Bronchial smooth muscle cell (primary cell): ENCODE results near the gene UNK. TPM values are rescaled to one million over a fixed set of nuclear protein-coding genes. Genes with fewer than 3 reads are reported as not detected.

Source experiments
- total RNA-seq: library from RNA; depleted of rRNA; stranded (reverse); fragments of >200 nt; gene quantifications from 2 replicates; pipeline ENCODE4 v1.2.1, GENCODE V29; 2014

The UNK gene
- 11.4 and 12.3 TPM in 2 replicates for total RNA-seq

DNA sequence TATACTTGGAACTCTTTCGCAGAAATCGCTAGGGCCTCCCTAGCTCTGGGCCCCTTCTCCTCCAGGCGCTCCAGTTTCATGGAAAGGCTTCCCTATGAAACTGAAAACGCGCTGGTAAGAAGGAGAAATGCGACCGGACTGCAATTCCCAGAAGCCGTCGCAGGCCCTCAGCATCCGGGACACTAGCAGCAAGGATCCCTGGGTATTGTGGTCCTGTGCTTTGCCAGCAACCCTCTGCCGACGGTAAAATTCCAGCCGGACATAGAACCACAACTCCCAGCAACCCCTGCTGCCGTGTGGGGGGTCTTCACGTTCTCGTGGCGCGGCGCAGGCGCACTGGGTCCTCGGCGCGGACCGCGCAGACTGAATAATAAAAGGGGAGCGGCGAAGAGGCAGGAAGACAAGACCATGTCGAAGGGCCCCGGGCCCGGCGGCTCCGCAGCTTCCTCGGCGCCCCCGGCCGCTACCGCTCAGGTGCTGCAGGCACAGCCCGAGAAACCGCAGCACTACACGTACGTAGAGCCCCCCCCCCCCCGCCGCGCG is at the start of gene UNK:
TSS of gene UNK (plus strand) at position 334 of the 543 bp plus-strand sequence. CDS start at position 409, 75 bp downstream.

DNA sequence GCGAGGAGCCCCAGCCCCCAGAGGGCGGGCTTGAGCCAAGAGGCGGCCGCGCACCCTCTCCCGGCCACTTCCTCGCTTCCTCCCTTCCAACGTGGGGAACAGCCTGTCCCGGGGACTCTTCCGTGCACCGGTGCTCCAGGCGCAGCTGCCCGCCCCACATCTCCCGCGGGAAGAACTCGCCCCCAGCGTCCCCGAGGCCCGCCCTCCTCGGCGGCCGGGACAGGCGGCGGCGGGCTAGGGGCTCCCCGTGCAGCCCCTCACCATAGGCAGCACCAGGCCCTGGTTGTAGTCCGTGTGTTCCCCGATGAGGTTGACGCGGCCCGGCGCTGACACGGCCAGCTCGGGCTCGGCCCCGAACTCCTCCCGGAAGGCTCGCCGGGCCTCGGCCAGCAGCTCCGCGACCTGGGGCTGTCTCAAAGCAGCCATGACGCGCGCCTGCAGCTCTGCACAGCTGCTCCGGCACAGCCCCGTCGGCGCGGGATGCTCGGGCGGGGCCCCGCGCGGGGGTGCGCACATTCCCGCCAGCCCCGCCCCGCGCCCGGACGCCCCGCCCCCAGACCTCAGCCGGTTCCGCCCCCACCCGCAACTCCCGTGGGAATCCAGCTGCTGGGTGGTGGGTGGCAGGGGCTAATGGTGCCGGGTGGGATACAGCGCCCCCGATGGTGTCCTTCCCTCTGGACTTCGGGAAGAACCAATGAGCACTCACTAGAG is 19.7 kb upstream of the UNK start, which contains the start of gene GALK1:
TSS of gene GALK1 (minus strand) at position 482 of the 711 bp plus-strand sequence. CDS start at position 426, 56 bp downstream.

GRCh38 chr17:75843577-75844529 is 59.2 kb downstream of the UNK start, which contains the start of gene UNC13D:
UNC13D (minus strand) TSS chr17:75844404; CDS start chr17:75844337, 67 bp downstream.

GRCh38 chr17:75855310-75856061 is 70.9 kb downstream of the UNK start, which contains the start of gene WBP2:
WBP2 (minus strand) TSS chr17:75855335; CDS start chr17:75855297, 38 bp downstream.

Other genes with a start within 250 kb of the UNK start
- 3.9 and 13.5 TPM in 2 replicates for gene MYO15B, start 197.0 kb upstream of the UNK start, total RNA-seq
- gene SMIM5, start 151.4 kb upstream of the UNK start, total RNA-seq = not detected in 2 replicates
- gene RECQL5, start 117.7 kb upstream of the UNK start, total RNA-seq = 20.8 and 23.8 TPM in 2 replicates
- 52.6 and 53.8 TPM in 2 replicates for gene SAP30BP, start 117.5 kb upstream of the UNK start, total RNA-seq
- gene ITGB4, start 63.3 kb upstream of the UNK start, total RNA-seq = under 0.01 and 0.60 TPM in 2 replicates
- 35.4 and 54.4 TPM in 2 replicates for gene GALK1, start 19.6 kb upstream of the UNK start, total RNA-seq
- 1.6 and 2.5 TPM in 2 replicates for gene UNC13D, start 59.6 kb downstream of the UNK start, total RNA-seq
- 22.7 and 36.3 TPM in 2 replicates for gene WBP2, start 70.5 kb downstream of the UNK start, total RNA-seq
- 8.4 and 23.0 TPM in 2 replicates for gene TRIM47, start 93.8 kb downstream of the UNK start, total RNA-seq
- 8.7 and 12.3 TPM in 2 replicates for gene TRIM65, start 112.1 kb downstream of the UNK start, total RNA-seq
- 21.5 and 26.8 TPM in 2 replicates for gene MRPL38, start 120.1 kb downstream of the UNK start, total RNA-seq
- 9.8 and 16.6 TPM in 2 replicates for gene FBF1, start 156.2 kb downstream of the UNK start, total RNA-seq
- 50.6 and 61.0 TPM in 2 replicates for gene ACOX1, start 194.4 kb downstream of the UNK start, total RNA-seq
- gene TEN1, start 194.4 kb downstream of the UNK start, total RNA-seq = 13.1 and 21.3 TPM in 2 replicates
- gene CDK3, start 216.0 kb downstream of the UNK start, total RNA-seq = 1.4 and 3.0 TPM in 2 replicates
- gene EVPL, start 242.5 kb downstream of the UNK start, total RNA-seq = 0.09 and 0.16 TPM in 2 replicates